ENCODE data around the gene AHCY. TPM values are rescaled to one million over a fixed set of nuclear protein-coding genes. Genes with fewer than 3 reads are reported as not detected.
A peak's percentile ranks its signal among the peaks of the same experiment; 100 is the strongest.

The AHCY gene
- total RNA-seq, 1 experiment from 2014 or later = 350 TPM

DNA sequence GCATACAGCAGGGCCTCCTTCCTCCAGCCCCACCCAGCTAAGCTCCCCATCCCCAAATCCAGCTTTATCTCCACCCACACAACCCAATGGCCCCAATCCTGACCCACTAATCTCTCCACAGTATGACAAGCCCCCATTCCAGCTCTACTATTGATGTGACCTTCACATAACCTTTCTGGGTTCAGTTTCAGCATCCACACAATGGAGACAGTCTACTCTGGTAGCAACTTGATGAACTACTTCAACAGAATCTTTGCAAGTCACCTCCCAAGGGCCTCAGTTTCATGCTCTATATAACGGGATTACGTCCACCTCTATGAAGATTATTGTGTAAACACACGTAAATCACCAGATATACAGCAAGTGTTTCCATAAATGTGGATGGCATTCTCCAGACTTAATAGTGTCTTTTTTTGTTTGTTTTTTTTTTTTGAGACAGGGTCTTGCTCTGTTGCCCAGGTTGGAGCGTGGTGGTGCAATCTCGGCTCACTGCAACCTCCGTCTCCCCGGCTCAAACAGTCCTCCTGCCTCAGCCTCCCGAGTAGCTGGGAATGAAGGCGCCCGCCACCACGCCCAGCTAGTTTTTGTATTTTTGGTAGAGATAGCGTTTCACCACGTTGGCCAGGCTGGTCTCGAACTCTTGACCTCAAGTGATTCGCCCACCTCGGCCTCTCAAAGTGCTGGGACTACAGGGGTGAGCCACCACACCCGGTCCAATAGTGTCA is 1.4 kb downstream of the AHCY start:
- Histone ChIP-seq H3K9ac (ENCODE audit: low read length) (peak overlapping the region; percentile 97), H2AFZ (ENCODE audit: low read depth, low read length, poor library complexity, severe bottlenecking) (no peak overlapping the region), H3K4me3 (replicated peaks in 1 of 2; ENCODE audit: low read depth in 1 of 2, low read length in 2 of 2) (peak overlapping the region; percentile 55 to 80), H3K4me1 (ENCODE audit: control insufficient read depth in 1 of 2, insufficient read depth in 2 of 2, low read length in 2 of 2) (peaks cover 13 to 45% of the 10 kb centered on the region in 2 experiments), H3K9me2 (ENCODE audit: insufficient read depth) (no peaks in the 10 kb centered on the region), H4K20me1 (ENCODE audit: insufficient read depth) (peaks cover 3% of the 10 kb centered on the region; the same call in 1 of the 2 replicates), H3K27me3 (ENCODE audit: insufficient read depth, low read length) (no peaks in the 10 kb centered on the region), H3K9me3 (ENCODE audit: control insufficient read depth in 1 of 2, insufficient read depth in 1 of 2, low read depth in 1 of 2, low read length in 2 of 2) (no peaks in the 10 kb centered on the region), H3K36me3 (ENCODE audit: control insufficient read depth in 1 of 2, insufficient read depth in 2 of 2, low read length in 2 of 2) (peaks cover 0 to 23% of the 10 kb centered on the region in 2 experiments; a peak in 2 of 4 replicates), H3K27ac (ENCODE audit: low read depth, low read length) (peak overlapping the region; percentile 72), H3K79me2 (ENCODE audit: insufficient read depth, low read length) (peaks cover 59% of the 10 kb centered on the region), H3K4me2 (ENCODE audit: low read length) (peak overlapping the region; percentile 73)
- DNase-seq (ENCODE audit: low read depth, low spot score) (no peak), ATAC-seq (no peak)
- ChIA-PET CTCF (interaction anchor here (1.0 to 4.3 kb wide), 3 partner anchors 12 to 221 kb away, joined by 3 to 26 read pairs (median 4); no protein-coding TSS in a partner anchor), RAD21 (ENCODE audit: low non-redundant PET in 1 of 2, low total read pairs in 2 of 2, uncharacterized antibody in 2 of 2, unreplicated experiment in 2 of 2) (no interaction called here), POLR2A (interaction anchor here (1.3 to 2.0 kb wide), 3 partner anchors 10 to 183 kb away, joined by 3 to 8 read pairs (median 4); no protein-coding TSS in a partner anchor)
- TF ChIP-seq SRF (IDR thresholded peaks at IDR 0.05; ENCODE audit: low read depth) = no peak
- no peak for TF ChIP-seq YY1 (IDR thresholded peaks at IDR 0.05; ENCODE audit: extremely low read depth, insufficient replicate concordance, low read depth, low read length)
- no peak for TF ChIP-seq EZH2phosphoT487 (IDR thresholded peaks at IDR 0.05; ENCODE audit: borderline replicate concordance)
- TF ChIP-seq EZH2 (IDR thresholded peaks at IDR 0.05) = no peak
- TF ChIP-seq, protein P1, sequence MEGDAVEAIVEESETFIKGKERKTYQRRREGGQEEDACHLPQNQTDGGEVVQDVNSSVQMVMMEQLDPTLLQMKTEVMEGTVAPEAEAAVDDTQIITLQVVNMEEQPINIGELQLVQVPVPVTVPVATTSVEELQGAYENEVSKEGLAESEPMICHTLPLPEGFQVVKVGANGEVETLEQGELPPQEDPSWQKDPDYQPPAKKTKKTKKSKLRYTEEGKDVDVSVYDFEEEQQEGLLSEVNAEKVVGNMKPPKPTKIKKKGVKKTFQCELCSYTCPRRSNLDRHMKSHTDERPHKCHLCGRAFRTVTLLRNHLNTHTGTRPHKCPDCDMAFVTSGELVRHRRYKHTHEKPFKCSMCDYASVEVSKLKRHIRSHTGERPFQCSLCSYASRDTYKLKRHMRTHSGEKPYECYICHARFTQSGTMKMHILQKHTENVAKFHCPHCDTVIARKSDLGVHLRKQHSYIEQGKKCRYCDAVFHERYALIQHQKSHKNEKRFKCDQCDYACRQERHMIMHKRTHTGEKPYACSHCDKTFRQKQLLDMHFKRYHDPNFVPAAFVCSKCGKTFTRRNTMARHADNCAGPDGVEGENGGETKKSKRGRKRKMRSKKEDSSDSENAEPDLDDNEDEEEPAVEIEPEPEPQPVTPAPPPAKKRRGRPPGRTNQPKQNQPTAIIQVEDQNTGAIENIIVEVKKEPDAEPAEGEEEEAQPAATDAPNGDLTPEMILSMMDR (IDR thresholded peaks at IDR 0.05 in 2 of 3, conservative IDR thresholded peaks at IDR 0.05 in 1 of 3; ENCODE audit: borderline replicate concordance in 1 of 3, insufficient read depth in 1 of 3, low read depth in 2 of 3, low read length in 2 of 3) = no peak
- TF ChIP-seq, protein P2, sequence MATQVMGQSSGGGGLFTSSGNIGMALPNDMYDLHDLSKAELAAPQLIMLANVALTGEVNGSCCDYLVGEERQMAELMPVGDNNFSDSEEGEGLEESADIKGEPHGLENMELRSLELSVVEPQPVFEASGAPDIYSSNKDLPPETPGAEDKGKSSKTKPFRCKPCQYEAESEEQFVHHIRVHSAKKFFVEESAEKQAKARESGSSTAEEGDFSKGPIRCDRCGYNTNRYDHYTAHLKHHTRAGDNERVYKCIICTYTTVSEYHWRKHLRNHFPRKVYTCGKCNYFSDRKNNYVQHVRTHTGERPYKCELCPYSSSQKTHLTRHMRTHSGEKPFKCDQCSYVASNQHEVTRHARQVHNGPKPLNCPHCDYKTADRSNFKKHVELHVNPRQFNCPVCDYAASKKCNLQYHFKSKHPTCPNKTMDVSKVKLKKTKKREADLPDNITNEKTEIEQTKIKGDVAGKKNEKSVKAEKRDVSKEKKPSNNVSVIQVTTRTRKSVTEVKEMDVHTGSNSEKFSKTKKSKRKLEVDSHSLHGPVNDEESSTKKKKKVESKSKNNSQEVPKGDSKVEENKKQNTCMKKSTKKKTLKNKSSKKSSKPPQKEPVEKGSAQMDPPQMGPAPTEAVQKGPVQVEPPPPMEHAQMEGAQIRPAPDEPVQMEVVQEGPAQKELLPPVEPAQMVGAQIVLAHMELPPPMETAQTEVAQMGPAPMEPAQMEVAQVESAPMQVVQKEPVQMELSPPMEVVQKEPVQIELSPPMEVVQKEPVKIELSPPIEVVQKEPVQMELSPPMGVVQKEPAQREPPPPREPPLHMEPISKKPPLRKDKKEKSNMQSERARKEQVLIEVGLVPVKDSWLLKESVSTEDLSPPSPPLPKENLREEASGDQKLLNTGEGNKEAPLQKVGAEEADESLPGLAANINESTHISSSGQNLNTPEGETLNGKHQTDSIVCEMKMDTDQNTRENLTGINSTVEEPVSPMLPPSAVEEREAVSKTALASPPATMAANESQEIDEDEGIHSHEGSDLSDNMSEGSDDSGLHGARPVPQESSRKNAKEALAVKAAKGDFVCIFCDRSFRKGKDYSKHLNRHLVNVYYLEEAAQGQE (IDR thresholded peaks at IDR 0.05; ENCODE audit: low read depth) = no peak
- TF ChIP-seq SP1 (IDR thresholded peaks at IDR 0.05; ENCODE audit: low read depth) = no peak
- TF ChIP-seq EGR1 (IDR thresholded peaks at IDR 0.05; ENCODE audit: low read depth) = no peak
- TF ChIP-seq, protein P3, sequence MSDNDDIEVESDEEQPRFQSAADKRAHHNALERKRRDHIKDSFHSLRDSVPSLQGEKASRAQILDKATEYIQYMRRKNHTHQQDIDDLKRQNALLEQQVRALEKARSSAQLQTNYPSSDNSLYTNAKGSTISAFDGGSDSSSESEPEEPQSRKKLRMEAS (IDR thresholded peaks at IDR 0.05) = no peak
- TF ChIP-seq ZFX (IDR thresholded peaks at IDR 0.05) = no peak
- TF ChIP-seq JUND (IDR thresholded peaks at IDR 0.05) = no peak
- no peak for TF ChIP-seq RAD21 (IDR thresholded peaks at IDR 0.05; ENCODE audit: low read depth)
- TF ChIP-seq POLR2A (IDR thresholded peaks at IDR 0.05; ENCODE audit: borderline replicate concordance, extremely low read depth, insufficient read depth, insufficient read length) = no peak
- no peak for TF ChIP-seq ELF1 (IDR thresholded peaks at IDR 0.05; ENCODE audit: borderline replicate concordance, low read depth)
- TF ChIP-seq TCF7L2 (IDR thresholded peaks at IDR 0.05; ENCODE audit: borderline replicate concordance, extremely low read depth, insufficient read depth, insufficient read length) = no peak
- TF ChIP-seq, protein P4, sequence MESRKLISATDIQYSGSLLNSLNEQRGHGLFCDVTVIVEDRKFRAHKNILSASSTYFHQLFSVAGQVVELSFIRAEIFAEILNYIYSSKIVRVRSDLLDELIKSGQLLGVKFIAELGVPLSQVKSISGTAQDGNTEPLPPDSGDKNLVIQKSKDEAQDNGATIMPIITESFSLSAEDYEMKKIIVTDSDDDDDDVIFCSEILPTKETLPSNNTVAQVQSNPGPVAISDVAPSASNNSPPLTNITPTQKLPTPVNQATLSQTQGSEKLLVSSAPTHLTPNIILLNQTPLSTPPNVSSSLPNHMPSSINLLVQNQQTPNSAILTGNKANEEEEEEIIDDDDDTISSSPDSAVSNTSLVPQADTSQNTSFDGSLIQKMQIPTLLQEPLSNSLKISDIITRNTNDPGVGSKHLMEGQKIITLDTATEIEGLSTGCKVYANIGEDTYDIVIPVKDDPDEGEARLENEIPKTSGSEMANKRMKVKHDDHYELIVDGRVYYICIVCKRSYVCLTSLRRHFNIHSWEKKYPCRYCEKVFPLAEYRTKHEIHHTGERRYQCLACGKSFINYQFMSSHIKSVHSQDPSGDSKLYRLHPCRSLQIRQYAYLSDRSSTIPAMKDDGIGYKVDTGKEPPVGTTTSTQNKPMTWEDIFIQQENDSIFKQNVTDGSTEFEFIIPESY (IDR thresholded peaks at IDR 0.05; ENCODE audit: extremely low read depth, insufficient replicate concordance, low read length) = no peak
- TSS peak; percentile 68 for BruUV-seq (replicated peaks)
- intact Hi-C loops (cut with micrococcal nuclease) = no loop called here

Measured in HCT116 (cell line).